GM12872 (cell line): ENCODE measurements around the gene IHH.

Source experiments
- TF ChIP-seq, protein P1 (sequence below): IDR thresholded peaks from 3 replicates; pipeline ENCODE4 v1.5.1; 2011; ENCODE audit warnings: low read depth, mild to moderate bottlenecking, low read length, moderate library complexity; ENCODE audit not compliant: insufficient read depth

Gene IHH

DNA sequence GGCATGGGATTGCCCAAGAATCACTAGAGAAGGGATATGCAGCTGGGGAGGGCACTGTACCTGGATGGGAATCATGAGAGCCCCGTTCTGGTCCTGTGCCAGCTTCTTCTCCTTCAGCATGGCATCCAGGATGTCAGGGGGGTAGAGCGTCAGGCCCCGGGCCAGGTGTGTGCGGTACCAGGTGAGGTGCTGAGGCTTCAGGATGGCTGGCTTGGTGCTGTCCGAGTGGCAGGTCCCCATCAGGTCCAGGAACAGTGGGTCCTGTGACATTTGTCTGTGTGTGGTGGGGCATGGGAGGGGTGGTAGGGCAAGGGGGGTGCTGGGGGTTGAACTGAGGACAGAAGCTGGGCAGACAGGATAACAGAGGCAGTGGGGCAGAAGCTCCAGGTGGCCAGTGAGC, 32.6 kb downstream of the IHH start:
- TF ChIP-seq, protein P1, sequence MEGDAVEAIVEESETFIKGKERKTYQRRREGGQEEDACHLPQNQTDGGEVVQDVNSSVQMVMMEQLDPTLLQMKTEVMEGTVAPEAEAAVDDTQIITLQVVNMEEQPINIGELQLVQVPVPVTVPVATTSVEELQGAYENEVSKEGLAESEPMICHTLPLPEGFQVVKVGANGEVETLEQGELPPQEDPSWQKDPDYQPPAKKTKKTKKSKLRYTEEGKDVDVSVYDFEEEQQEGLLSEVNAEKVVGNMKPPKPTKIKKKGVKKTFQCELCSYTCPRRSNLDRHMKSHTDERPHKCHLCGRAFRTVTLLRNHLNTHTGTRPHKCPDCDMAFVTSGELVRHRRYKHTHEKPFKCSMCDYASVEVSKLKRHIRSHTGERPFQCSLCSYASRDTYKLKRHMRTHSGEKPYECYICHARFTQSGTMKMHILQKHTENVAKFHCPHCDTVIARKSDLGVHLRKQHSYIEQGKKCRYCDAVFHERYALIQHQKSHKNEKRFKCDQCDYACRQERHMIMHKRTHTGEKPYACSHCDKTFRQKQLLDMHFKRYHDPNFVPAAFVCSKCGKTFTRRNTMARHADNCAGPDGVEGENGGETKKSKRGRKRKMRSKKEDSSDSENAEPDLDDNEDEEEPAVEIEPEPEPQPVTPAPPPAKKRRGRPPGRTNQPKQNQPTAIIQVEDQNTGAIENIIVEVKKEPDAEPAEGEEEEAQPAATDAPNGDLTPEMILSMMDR, result no peak

DNA sequence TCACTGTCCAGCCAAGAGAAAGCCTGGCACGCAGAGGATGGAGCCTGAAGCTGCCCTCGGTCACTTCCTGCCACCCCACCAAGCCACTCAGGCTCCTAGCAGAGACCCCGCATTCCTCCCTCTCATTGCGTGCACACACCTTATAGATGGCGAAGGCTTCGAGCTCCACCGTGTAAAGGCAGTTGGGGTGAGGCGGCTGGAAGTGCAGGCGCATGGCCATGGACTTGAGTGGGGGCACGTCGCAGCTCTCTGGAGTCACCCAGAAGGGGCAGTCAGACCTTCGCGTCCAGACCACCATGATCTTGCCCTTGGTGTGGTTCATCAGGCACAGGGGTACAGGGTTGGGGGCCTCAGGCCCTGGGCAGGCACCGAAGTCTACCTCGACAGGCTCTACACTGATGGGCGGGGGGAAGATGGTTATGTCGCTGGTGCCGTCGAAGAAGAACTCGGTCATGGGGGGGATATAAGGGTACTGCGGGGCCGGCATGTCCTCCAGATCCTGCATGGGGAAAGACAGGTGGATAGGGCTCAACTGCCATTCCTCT, 33.1 kb downstream of the IHH start:
- TF ChIP-seq, protein P1, result no peak

DNA sequence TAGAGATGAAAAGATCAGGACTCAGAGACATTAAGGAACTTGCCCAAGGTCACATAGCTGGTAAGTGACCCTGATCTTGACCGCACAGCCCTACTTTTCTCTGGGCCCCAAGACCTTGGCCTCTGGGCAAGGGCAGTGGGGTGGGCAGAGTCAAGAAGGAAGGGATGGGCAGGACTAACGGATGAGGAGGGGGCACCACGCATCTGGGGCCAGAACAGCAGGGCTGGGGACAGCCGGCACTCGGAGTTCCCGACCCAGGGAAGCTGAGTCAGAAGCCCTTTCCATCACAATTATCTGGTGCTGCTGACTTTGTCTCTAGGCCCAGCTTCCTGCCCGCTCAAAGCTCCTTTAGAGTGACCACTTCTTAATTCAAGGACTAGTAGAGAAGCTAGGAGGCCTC, 33.8 kb downstream of the IHH start:
- TF ChIP-seq, protein P1, result no peak

DNA sequence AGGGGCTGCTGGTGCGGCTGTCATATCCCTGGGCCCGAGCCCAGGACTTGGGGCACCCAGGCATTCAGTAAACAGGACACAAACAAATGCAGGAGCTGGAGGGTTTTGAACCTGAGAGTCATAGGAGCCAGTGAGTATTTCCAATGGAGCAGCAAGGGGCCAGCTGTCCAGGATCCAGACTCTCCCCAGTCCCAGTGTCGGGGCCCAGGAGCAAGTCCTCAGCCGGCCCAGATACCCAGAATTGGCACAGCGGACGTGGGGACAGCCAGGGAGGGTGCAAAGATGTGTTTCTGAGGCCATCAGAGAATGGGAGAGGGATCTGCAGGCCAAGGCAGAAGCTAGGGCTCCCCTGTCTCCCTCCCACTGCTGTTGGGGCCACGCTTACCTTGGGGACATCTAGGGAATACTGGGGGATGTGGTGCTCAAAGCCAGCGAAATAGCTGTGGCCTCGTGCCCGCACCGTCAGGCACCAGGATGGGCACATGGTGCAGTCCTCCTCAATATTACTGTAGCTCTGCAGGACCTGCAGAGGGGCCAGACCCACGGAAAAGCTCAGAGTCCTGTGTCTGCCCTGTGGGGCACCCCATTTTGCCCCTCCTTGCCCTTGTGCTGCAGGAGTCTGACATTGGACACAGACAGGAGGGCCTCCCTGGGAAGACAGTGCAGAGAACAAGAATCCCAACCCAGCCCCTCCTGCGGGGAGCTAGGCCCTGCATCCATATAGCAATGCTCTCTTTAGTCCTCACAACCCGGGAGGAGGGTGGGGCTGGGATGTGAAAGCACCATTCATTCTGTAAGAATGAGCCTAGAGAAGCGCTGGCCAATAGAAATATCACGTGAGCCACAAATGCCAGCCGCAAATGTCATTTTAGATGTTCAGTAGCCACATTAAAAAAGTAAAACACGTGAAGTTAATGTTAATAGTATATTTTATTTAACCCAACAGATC, 34.8 kb downstream of the IHH start:
- TF ChIP-seq, protein P1, result no peak

DNA sequence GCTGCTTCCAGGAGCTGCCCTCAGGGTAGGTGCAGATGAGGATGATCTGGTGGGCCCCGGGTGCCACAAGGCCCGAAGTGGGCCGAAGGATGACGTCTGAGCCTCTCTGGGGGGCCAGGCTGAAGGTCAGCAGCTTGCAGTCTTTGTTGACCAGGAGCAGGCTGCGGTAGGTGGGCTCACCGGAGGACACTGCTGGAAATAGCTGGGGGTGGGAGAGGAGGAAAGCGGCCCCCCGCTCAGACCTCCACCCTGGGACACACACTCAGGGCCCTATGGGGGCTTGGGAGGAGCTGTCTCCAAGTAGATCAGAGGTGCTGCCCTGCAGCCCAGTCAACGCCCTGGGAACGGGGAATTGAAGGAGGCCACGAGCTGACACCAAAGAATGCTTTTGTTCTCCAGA, 36.7 kb downstream of the IHH start:
- TF ChIP-seq, protein P1, result no peak

DNA sequence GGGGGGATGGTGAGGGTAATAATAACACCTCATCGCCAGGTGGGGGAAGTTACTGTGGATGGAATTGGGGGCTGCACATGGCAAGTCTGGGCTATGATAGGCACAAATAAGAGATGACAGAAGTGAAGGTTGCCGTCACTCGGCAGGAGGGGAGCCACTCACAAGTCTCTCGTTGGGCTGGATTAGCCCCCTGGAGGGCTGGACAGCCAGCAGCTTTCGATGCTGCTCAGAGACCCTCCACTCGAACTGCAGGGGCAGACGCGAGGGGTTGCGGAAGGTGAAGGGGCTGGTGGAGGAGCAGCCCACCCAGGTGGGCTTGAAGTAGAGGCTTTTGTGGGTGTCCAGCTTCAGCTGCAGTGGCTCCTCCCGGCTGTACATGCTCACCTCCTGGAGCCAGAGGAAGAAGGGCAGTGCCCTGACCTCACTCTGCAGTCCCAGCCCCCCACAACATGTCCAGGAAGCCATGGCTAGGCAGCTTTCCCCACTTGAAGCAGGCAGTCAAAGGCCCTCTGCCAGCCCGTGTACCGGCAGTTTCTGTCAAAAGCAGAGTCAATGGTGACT, 37.6 kb downstream of the IHH start:
- TF ChIP-seq, protein P1, result no peak

DNA sequence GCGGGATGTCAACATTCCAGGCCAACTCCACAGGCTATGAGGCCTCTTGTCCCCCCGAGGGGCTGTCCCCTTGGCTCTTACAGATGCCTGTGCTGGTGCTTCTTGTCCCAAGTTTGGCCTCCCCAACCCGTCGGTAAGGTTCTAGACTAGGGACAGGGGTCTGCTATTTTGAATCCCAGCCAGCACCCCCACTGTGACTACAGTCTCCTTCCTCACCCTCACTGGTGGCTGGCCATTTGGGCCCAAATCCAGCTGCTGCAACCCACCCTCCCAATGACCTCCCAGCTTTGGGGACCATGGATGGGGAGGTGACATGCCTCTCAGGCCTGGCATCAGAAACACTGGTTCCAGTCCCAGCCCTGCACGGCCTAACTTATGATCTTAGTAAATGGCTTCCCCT, 38.1 kb downstream of the IHH start:
- TF ChIP-seq, protein P1, result no peak
